Hepatocyte (in vitro differentiated cells): ENCODE data around the gene CDKL2. TPM values are rescaled to one million over a fixed set of nuclear protein-coding genes. Genes with fewer than 3 reads are reported as not detected.
"Not testable (repeated sequence)": the region's sequence is repeated elsewhere in the genome, so short reads cannot be mapped to it uniquely, and the experiment has no call there.

Source experiments
- DNase-seq: peaks from one replicate; pipeline ENCODE4 v3.0.0-alpha.2; 2016; ENCODE audit warnings: low spot score
- H2AFZ ChIP-seq: fragments of 200-600 bp; sonication (generic); 2 replicates; pipeline ENCODE4 v1.6.0; 2016; ENCODE audit warnings: antibody characterized with exemption, mild to moderate bottlenecking
- H3K27ac ChIP-seq: fragments of 200-600 bp; sonication (generic); 2 replicates; pipeline ENCODE4 v1.5.1; 2016; ENCODE audit warnings: mild to moderate bottlenecking
- H3K27me3 ChIP-seq: fragments of 200-600 bp; sonication (generic); 2 replicates; pipeline ENCODE4 v1.6.1; 2016
- H3K36me3 ChIP-seq: fragments of 200-600 bp; sonication (generic); replicated peaks from 2 replicates; pipeline ENCODE4 v1.5.1; 2016; ENCODE audit warnings: low read depth; ENCODE audit not compliant: insufficient read depth
- H3K4me1 ChIP-seq: fragments of 200-600 bp; sonication (generic); 2 replicates; pipeline ENCODE4 v1.5.1; 2016; ENCODE audit warnings: mild to moderate bottlenecking, moderate library complexity; ENCODE audit not compliant: insufficient read depth
- H3K4me2 ChIP-seq: fragments of 200-600 bp; sonication (generic); 2 replicates; pipeline ENCODE4 v1.6.0; 2016
- H3K4me3 ChIP-seq: fragments of 200-600 bp; sonication (generic); 2 replicates; pipeline ENCODE4 v1.5.1; 2016; ENCODE audit warnings: mild to moderate bottlenecking
- H3K79me2 ChIP-seq: fragments of 200-600 bp; sonication (generic); 2 replicates; pipeline ENCODE4 v1.6.0; 2017; ENCODE audit warnings: mild to moderate bottlenecking
- H3K9me2 ChIP-seq: fragments of 200-600 bp; sonication (generic); replicated peaks from 2 replicates; pipeline ENCODE4 v1.6.0; 2017; ENCODE audit warnings: mild to moderate bottlenecking; ENCODE audit not compliant: insufficient read depth
- H3K9me3 ChIP-seq: fragments of 200-600 bp; sonication (generic); 2 replicates; pipeline ENCODE4 v1.5.1; 2016; ENCODE audit warnings: low read depth, mild to moderate bottlenecking
- H4K20me1 ChIP-seq: fragments of 200-600 bp; sonication (generic); 2 replicates; pipeline ENCODE4 v1.6.0; 2016; ENCODE audit warnings: mild to moderate bottlenecking; ENCODE audit not compliant: insufficient read depth, poor library complexity, severe bottlenecking
- EZH2 ChIP-seq: fragments of 200-600 bp; sonication (generic); IDR thresholded peaks from 2 replicates; pipeline ENCODE4 v1.6.1; 2016; ENCODE audit warnings: antibody characterized with exemption, mild to moderate bottlenecking, borderline replicate concordance
- EZH2phosphoT487 ChIP-seq: fragments of 200-600 bp; sonication (generic); IDR thresholded peaks from one replicate; pipeline ENCODE4 v1.6.1; 2018; ENCODE audit warnings: antibody characterized with exemption, mild to moderate bottlenecking, low read depth, moderate library complexity; ENCODE audit not compliant: unreplicated experiment, severe bottlenecking
- WGBS: methylation state at CpG from one replicate; pipeline ENCODE4 v1.1.6; 2016; ENCODE audit warnings: low lambda C conversion rate; ENCODE audit errors: missing lambda C conversion rate; 5-methylcytosine and 5-hydroxymethylcytosine counted together
- polyA plus RNA-seq: library from polyadenylated mRNA; unstranded; fragments of >200 nt; fragmentation: Nextera tagmentation; extraction: Ambion mirVana; gene quantifications from 2 replicates; pipeline ENCODE4 v1.2.1, GENCODE V29; 2016
- total RNA-seq: library from RNA; depleted of rRNA; stranded (reverse); fragments of >200 nt; gene quantifications from 2 replicates; pipeline ENCODE4 v1.2.3, GENCODE V29; 2014
- TF ChIP-seq, protein P1 (sequence below): fragments of 200-600 bp; sonication (generic); IDR thresholded peaks from 2 replicates; pipeline ENCODE4 v1.5.1; 2016; ENCODE audit warnings: antibody characterized with exemption, mild to moderate bottlenecking; ENCODE audit not compliant: poor library complexity

The CDKL2 gene
- total and polyA plus RNA-seq, 2 experiments from 2014 or later, result 0.83 to 1.9 TPM

DNA sequence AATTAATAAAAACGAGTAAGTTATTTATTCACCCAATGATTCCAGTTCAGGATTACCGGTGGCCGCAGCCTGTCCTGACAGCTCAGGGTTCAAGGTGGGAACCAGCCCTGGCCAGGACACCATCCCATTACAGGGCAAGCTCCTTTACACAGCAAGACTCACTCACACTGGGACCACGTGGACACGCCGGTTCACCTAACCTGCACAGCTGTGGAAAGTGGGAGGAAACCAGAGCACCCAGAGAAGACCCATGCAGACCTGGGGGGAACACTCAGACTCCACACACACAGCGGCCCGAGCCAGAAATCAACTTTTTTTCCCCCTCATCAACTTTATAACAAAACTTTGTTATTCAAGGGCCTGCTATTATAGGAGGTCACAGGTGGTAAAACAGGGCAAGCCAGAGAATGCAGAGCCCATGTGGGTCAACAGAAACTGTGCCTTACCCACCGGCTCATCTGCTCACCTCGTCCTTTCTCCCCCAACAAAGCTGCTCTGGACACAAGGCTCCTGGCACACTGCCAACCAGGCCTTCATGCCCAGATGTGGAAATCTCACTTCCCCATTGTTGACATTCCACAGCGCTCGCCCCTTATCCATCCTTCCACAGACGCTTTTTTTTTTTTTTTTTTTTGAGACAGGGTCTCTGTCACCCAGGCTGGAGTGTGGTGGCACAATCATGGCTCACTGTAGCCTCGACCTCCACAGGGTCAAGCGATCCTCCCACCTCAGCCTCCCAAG is 82.5 kb downstream of the CDKL2 start:
- no peaks in the 10 kb centered on the region for H3K9me2 ChIP-seq
- H3K4me1 ChIP-seq, result no peaks in the 10 kb centered on the region
- H3K36me3 ChIP-seq, result no peaks in the 10 kb centered on the region
- H2AFZ ChIP-seq, result no peak overlapping the region
- no peak for TF ChIP-seq EZH2phosphoT487
- TF ChIP-seq, protein P1, sequence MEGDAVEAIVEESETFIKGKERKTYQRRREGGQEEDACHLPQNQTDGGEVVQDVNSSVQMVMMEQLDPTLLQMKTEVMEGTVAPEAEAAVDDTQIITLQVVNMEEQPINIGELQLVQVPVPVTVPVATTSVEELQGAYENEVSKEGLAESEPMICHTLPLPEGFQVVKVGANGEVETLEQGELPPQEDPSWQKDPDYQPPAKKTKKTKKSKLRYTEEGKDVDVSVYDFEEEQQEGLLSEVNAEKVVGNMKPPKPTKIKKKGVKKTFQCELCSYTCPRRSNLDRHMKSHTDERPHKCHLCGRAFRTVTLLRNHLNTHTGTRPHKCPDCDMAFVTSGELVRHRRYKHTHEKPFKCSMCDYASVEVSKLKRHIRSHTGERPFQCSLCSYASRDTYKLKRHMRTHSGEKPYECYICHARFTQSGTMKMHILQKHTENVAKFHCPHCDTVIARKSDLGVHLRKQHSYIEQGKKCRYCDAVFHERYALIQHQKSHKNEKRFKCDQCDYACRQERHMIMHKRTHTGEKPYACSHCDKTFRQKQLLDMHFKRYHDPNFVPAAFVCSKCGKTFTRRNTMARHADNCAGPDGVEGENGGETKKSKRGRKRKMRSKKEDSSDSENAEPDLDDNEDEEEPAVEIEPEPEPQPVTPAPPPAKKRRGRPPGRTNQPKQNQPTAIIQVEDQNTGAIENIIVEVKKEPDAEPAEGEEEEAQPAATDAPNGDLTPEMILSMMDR, result no peak
- TF ChIP-seq EZH2, result no peak
- H3K27me3 ChIP-seq, result no peaks in the 10 kb centered on the region
- H3K9me3 ChIP-seq, result no peaks in the 10 kb centered on the region
- H3K4me3 ChIP-seq, result no peak overlapping the region
- no peak overlapping the region for H3K27ac ChIP-seq
- H3K4me2 ChIP-seq, result no peak overlapping the region
- no peaks in the 10 kb centered on the region for H3K79me2 ChIP-seq
- 80% methylated on average over 15 of the region's 15 CpGs for WGBS
- no peaks in the 10 kb centered on the region for H4K20me1 ChIP-seq
- peak; percentile 68 for DNase-seq

DNA sequence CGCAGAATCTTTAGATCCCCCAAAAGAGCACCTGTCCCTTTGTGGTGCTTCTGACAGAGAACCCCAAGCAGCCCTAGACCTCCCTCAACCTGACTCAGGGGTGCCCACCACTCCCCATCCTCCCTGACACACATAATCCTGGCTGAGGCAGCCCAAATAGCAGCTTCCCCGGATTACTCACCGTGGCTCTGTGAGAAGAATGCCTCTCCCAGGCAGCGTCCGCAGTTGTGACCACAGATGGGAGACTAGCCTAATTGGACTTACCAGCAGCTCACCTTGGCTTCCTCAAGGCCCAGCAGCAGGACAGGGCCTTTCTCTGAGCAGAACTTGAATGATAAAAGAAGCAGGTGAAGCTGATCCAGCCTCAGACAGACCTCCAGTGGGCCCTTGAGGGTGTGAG is 84.8 kb downstream of the CDKL2 start:
- 89% methylated on average over 5 of the region's 5 CpGs for WGBS
- Histone ChIP-seq H2AFZ (no peak overlapping the region), H3K27me3 (no peaks in the 10 kb centered on the region), H3K79me2 (no peaks in the 10 kb centered on the region), H3K4me3 (no peak overlapping the region), H4K20me1 (no peaks in the 10 kb centered on the region), H3K36me3 (no peaks in the 10 kb centered on the region), H3K9me3 (no peaks in the 10 kb centered on the region), H3K4me2 (no peak overlapping the region), H3K4me1 (no peaks in the 10 kb centered on the region), H3K9me2 (no peaks in the 10 kb centered on the region), H3K27ac (no peak overlapping the region)
- TF ChIP-seq EZH2phosphoT487, result no peak
- no peak for TF ChIP-seq EZH2
- TF ChIP-seq, protein P1, result no peak
- DNase-seq, result no peak

DNA sequence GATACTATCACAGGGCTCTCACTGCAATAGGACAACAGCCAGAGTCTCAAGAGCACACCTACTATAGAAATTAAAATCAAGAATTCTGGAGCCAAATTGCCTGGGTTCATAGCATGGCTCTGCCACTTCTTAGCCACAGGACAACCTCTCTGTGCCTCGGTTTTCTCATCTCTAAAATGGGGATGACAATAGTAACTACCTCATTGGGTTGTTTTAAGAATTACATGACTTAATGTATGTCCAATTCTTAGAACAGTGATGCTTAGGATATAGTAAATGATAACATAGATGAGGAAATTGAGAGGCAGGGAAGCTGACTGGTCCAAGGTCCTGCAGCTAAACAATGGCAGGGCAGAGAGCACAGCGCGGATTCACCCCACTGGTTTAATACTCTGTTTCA is 85.5 kb downstream of the CDKL2 start:
- H3K9me2 ChIP-seq, result no peaks in the 10 kb centered on the region
- 97% methylated on average over 3 of the region's 3 CpGs for WGBS
- H3K4me2 ChIP-seq, result no peak overlapping the region
- H2AFZ ChIP-seq, result no peak overlapping the region
- H3K9me3 ChIP-seq, result no peaks in the 10 kb centered on the region
- TF ChIP-seq EZH2phosphoT487, result no peak
- TF ChIP-seq EZH2, result no peak
- TF ChIP-seq, protein P1, result no peak
- H3K79me2 ChIP-seq, result no peaks in the 10 kb centered on the region
- H3K4me1 ChIP-seq, result no peaks in the 10 kb centered on the region
- H4K20me1 ChIP-seq, result no peaks in the 10 kb centered on the region
- H3K36me3 ChIP-seq, result no peaks in the 10 kb centered on the region
- no peak overlapping the region for H3K4me3 ChIP-seq
- H3K27me3 ChIP-seq, result no peaks in the 10 kb centered on the region
- H3K27ac ChIP-seq, result no peak overlapping the region
- no peak for DNase-seq

DNA sequence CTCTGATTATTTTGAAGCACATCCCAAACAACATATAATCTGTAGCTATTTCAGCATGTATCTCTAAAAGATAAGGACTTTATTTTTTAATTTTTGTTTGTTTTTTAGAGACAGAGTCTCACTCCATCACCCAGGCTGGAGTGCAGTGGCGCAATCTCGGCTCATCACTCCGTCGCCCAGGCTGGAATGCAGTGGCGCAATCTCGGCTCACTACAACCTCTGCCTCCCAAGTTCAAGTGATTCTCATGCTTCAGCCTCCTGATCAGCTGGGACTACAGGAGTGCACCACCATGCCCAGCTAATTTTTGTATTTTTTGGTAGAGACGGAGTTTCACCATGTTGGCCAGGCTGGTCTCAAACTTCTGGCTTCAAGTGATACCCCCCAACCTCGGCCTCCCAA is 86.1 kb downstream of the CDKL2 start:
- H3K4me1 ChIP-seq, H3K36me3 ChIP-seq: not testable (repeated sequence)
- 94% methylated on average over 8 of the region's 8 CpGs for WGBS

More for the DNA sequence above, 86.1 kb downstream of the CDKL2 start:
- not testable (repeated sequence) for H3K27ac ChIP-seq, H2AFZ ChIP-seq, DNase-seq, H3K79me2 ChIP-seq, H3K4me2 ChIP-seq, H3K4me3 ChIP-seq, H3K9me2 ChIP-seq, H3K9me3 ChIP-seq, H4K20me1 ChIP-seq, H3K27me3 ChIP-seq
